Ovary (tissue), 3 donors: ENCODE results near the gene FUCA2.

Experiments used
- EP300 ChIP-seq: sonication (generic); formaldehyde crosslinking; IDR thresholded peaks from one replicate; pipeline ENCODE4 v1.6.1; 2017; ENCODE audit warnings: antibody characterized with exemption
- POLR2A ChIP-seq: fragments of 450-650 bp; IDR thresholded peaks from one replicate; pipeline ENCODE4 v1.6.1; 2017; ENCODE audit warnings: antibody characterized with exemption, mild to moderate bottlenecking, moderate library complexity
- TF ChIP-seq, protein P1 (sequence below), 3 donors: fragments of 450-650 bp in 2 of 3; fragments of 200-600 bp in 1 of 3; IDR thresholded peaks; one replicate each; pipeline versions ENCODE4 v1.5.1 to v1.8.0; 2016 to 2022; ENCODE audit warnings: antibody characterized with exemption in 3 of 3, mild to moderate bottlenecking in 1 of 3
- donor health status: DM: no; HTN: no; CAD: no.

- TF ChIP-seq, protein P1, sequence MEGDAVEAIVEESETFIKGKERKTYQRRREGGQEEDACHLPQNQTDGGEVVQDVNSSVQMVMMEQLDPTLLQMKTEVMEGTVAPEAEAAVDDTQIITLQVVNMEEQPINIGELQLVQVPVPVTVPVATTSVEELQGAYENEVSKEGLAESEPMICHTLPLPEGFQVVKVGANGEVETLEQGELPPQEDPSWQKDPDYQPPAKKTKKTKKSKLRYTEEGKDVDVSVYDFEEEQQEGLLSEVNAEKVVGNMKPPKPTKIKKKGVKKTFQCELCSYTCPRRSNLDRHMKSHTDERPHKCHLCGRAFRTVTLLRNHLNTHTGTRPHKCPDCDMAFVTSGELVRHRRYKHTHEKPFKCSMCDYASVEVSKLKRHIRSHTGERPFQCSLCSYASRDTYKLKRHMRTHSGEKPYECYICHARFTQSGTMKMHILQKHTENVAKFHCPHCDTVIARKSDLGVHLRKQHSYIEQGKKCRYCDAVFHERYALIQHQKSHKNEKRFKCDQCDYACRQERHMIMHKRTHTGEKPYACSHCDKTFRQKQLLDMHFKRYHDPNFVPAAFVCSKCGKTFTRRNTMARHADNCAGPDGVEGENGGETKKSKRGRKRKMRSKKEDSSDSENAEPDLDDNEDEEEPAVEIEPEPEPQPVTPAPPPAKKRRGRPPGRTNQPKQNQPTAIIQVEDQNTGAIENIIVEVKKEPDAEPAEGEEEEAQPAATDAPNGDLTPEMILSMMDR (IDR thresholded peaks at IDR 0.05): no peak
- TF ChIP-seq EP300: no peak
- no peak for TF ChIP-seq POLR2A
Observed at GRCh38 chr6:143538374-143538773, 26.9 kb upstream of the FUCA2 start.
